OCI-LY1 (cell line): ENCODE data around the gene MLX.

Experiments
- EZH2 ChIP-seq: fragments of 200-600 bp; sonication (generic), shearing (Covaris generic); IDR thresholded peaks from 2 replicates; pipeline ENCODE4 v1.8.0; 2017; ENCODE audit warnings: borderline replicate concordance, mixed run types, mild to moderate bottlenecking, antibody characterized with exemption, low read length, moderate library complexity, mixed read lengths
- TF ChIP-seq, protein P1 (sequence below): fragments of 200-600 bp; sonication (generic), shearing (Covaris generic); IDR thresholded peaks from 2 replicates; pipeline ENCODE4 v1.5.1; 2017; ENCODE audit warnings: mild to moderate bottlenecking, antibody characterized with exemption, low read length, moderate library complexity, mixed read lengths

DNA sequence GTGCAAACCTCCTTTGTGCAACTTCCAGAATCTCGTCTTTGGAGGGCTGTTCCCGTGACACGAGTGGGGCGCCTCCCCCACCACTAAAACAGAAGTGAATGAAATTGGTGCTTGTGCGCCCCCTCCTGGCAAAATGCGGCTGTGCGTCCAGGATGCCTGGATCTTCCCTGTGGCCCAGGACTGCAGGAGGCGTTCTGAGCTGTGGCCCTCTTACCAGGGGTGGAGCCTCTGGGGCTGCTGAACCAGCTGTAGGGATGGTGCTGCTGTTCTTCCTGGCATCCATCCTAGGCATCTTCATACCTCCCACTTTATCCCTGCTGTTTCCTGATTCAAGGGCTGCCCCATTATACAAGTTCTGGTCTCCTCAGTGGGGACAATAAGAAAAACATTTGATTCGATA lies 49.4 kb upstream of the MLX start:
- TF ChIP-seq, protein P1, sequence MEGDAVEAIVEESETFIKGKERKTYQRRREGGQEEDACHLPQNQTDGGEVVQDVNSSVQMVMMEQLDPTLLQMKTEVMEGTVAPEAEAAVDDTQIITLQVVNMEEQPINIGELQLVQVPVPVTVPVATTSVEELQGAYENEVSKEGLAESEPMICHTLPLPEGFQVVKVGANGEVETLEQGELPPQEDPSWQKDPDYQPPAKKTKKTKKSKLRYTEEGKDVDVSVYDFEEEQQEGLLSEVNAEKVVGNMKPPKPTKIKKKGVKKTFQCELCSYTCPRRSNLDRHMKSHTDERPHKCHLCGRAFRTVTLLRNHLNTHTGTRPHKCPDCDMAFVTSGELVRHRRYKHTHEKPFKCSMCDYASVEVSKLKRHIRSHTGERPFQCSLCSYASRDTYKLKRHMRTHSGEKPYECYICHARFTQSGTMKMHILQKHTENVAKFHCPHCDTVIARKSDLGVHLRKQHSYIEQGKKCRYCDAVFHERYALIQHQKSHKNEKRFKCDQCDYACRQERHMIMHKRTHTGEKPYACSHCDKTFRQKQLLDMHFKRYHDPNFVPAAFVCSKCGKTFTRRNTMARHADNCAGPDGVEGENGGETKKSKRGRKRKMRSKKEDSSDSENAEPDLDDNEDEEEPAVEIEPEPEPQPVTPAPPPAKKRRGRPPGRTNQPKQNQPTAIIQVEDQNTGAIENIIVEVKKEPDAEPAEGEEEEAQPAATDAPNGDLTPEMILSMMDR, result peak; percentile 98
- no peak for TF ChIP-seq EZH2
